ENCODE measurements around the gene BICD1.

DNA sequence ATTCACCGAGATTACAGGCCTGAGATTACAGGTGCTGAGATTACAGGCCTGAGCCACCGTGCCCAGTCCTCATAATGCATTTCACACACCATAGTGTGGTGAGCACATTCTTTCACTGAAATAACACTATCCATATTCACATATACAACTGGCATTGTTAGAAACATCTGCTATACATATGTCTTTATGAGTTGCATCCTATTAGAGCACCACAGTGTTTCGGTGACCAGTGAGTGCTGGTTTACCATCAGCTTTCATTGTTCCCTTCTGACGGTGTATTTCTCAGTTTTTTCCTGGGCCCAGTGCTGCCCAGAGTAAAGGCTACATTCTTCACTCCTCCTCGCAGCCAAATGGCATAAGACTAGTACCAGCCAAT lies 196.5 kb downstream of the BICD1 start:
- no peak for TF ChIP-seq POLR2A (IDR thresholded peaks at IDR 0.05; ENCODE audit: low read length)
- no peak for TF ChIP-seq GATA1 (IDR thresholded peaks at IDR 0.05; ENCODE audit: low read depth, low read length)

Measured in erythroblast (primary cell).